Gastroesophageal sphincter (tissue), 4 donors: ENCODE results near the gene SLC51B. TPM values are rescaled to one million over a fixed set of nuclear protein-coding genes. Genes with fewer than 3 reads are reported as not detected.

Source experiments
- ATAC-seq: fragments of 150-250 bp; one replicate; pipeline ENCODE4 v1.9.1; 2016; ENCODE audit warnings: mild to moderate bottlenecking, moderate library complexity
- H3K27ac ChIP-seq, 4 donors: fragments of 200-600 bp; sonication (generic) in 3 of 4; 1 replicate in 3 of 4; 2 replicates in 1 of 4; pipeline ENCODE4 v1.5.1; 2016 to 2019
- H3K27me3 ChIP-seq: fragments of 200-600 bp; sonication (generic); one replicate; pipeline ENCODE4 v1.5.1; 2019
- H3K36me3 ChIP-seq, 2 donors: fragments of 200-600 bp; sonication (generic); one replicate each; pipeline ENCODE4 v1.5.1; 2019; ENCODE audit warnings: control low read depth in 1 of 2
- H3K4me1 ChIP-seq, 3 donors: fragments of 200-600 bp; sonication (generic); 1 replicate in 2 of 3; 2 replicates in 1 of 3; pipeline ENCODE4 v1.5.1; 2016 to 2019; ENCODE audit warnings: control low read depth in 2 of 3
- H3K4me3 ChIP-seq, 2 donors: fragments of 200-600 bp; sonication (generic); one replicate each; pipeline ENCODE4 v1.5.1; 2019; ENCODE audit warnings: mild to moderate bottlenecking in 1 of 2, moderate library complexity in 1 of 2
- H3K9me3 ChIP-seq, 3 donors: fragments of 200-600 bp; sonication (generic); one replicate each; pipeline ENCODE4 v1.5.1; 2017 to 2019; ENCODE audit warnings: control low read depth in 2 of 3
- EP300 ChIP-seq: sonication (generic); formaldehyde crosslinking; IDR thresholded peaks from one replicate; pipeline ENCODE4 v1.6.1; 2017; ENCODE audit warnings: antibody characterized with exemption, mild to moderate bottlenecking
- POLR2A ChIP-seq, 2 donors: fragments of 450-650 bp; IDR thresholded peaks; one replicate each; pipeline ENCODE4 v1.6.1; 2017; ENCODE audit warnings: antibody characterized with exemption in 2 of 2, mild to moderate bottlenecking in 2 of 2, moderate library complexity in 1 of 2
- POLR2AphosphoS5 ChIP-seq: sonication (generic); formaldehyde crosslinking; IDR thresholded peaks from one replicate; pipeline ENCODE4 v1.6.1; 2017; ENCODE audit warnings: antibody characterized with exemption
- WGBS, 2 donors: methylation state at CpG; one replicate each; pipeline ENCODE4 v1.1.5; 2018; ENCODE audit warnings: low coverage in 1 of 2; 5-methylcytosine and 5-hydroxymethylcytosine counted together
- total RNA-seq, 4 donors: library from RNA; depleted of rRNA; stranded (reverse); fragments of >200 nt; gene quantifications; one replicate each; pipeline ENCODE4 v1.1.0, GENCODE V29; 2016
- TF ChIP-seq, protein P1 (sequence below), 4 experiments: fragments of 200-600 bp in 2 of 4; fragments of 450-650 bp in 2 of 4; sonication (generic) in 1 of 4; IDR thresholded peaks; one replicate each; pipeline ENCODE4 v1.5.1; 2017 to 2019; ENCODE audit warnings: antibody characterized with exemption in 4 of 4, mild to moderate bottlenecking in 2 of 4, moderate library complexity in 2 of 4

Gene SLC51B
- total RNA-seq, 4 donors from 2014 or later = not detected

DNA sequence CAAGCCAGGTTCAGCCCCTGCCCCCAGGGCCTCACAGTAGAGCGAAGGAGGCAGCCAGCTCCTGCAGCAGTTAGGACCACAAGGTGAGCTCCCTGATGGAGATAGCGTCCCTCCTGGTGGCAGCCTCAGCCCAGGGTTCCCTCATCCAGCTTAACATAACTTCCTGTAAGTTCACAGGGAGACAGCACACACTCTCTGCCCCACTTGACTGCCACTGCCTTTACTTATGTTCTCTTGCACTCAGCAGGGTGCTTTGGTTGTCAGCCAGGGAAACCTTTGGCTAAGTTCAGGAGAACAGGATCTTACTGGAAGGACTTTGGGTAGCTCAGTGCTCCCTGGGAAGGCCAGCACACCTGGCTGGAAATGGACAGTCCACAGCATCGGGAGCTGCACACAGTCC is 42.2 kb downstream of the SLC51B start:
- H3K4me3 ChIP-seq = no peak overlapping the region
- 17% methylated on average over 1 of the region's 3 CpGs; no CpG with 5 or more reads in 1 of the 2 donors for WGBS, 2 donors
- H3K4me1 ChIP-seq = peaks cover 11 to 100% (median 55%) of the 10 kb centered on the region in 3 donors
- no peaks in the 10 kb centered on the region for H3K27me3 ChIP-seq
- peak overlapping the region; percentile 88 to 98 (median 90) for H3K27ac ChIP-seq
- ATAC-seq = peak; percentile 0
- no peaks in the 10 kb centered on the region for H3K36me3 ChIP-seq
- no peak for TF ChIP-seq POLR2A (IDR thresholded peaks at IDR 0.05)
- TF ChIP-seq, protein P1, sequence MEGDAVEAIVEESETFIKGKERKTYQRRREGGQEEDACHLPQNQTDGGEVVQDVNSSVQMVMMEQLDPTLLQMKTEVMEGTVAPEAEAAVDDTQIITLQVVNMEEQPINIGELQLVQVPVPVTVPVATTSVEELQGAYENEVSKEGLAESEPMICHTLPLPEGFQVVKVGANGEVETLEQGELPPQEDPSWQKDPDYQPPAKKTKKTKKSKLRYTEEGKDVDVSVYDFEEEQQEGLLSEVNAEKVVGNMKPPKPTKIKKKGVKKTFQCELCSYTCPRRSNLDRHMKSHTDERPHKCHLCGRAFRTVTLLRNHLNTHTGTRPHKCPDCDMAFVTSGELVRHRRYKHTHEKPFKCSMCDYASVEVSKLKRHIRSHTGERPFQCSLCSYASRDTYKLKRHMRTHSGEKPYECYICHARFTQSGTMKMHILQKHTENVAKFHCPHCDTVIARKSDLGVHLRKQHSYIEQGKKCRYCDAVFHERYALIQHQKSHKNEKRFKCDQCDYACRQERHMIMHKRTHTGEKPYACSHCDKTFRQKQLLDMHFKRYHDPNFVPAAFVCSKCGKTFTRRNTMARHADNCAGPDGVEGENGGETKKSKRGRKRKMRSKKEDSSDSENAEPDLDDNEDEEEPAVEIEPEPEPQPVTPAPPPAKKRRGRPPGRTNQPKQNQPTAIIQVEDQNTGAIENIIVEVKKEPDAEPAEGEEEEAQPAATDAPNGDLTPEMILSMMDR (IDR thresholded peaks at IDR 0.05) = no peak
- no peak for TF ChIP-seq EP300
- TF ChIP-seq POLR2AphosphoS5 = peak; percentile 22
- H3K9me3 ChIP-seq = no peaks in the 10 kb centered on the region

DNA sequence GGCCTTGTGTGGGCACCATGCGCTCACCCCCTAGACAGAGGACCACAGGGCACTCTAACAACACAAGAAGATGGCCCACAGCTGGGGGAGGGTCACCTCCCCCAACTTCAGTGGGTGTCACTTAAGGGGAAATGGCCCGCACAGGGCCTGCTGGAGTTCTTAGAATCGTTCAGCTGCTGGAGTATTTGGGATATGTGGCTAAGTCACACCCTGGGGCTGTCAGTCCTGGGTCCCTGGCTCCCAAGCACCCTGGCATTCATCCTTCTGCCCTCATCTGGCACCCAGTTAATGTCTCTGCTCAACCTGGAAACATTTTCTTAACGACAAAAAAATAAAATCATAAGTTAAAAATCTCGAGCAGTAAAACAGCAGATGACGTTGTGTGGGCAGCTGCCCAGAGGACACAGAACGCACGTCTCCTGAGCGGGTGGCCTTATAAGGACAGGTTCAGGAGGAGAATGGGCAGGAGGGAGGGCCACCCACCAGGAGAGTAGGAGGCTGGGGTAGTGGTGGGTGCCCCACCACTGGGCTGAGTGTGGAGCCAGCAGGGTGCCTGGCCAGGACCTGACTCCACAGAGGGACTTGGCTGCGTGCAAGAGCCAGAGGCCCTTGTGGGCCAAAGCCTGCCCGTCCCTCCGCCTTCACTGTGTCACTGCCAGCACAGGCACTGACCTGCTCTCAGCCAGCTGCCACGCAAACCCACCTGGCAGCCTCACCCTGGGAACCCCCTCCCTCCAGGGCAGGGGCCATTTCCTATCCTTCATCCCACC is 42.9 kb downstream of the SLC51B start:
- Histone ChIP-seq H3K4me1 (peaks cover 8 to 100% (median 53%) of the 10 kb centered on the region in 3 donors), H3K27me3 (no peaks in the 10 kb centered on the region), H3K9me3 (no peaks in the 10 kb centered on the region), H3K27ac (peak overlapping the region; percentile 88 to 98 (median 90)), H3K36me3 (no peaks in the 10 kb centered on the region), H3K4me3 (no peak overlapping the region)
- ATAC-seq = peak; percentile 91
- TF ChIP-seq EP300 = peak; percentile 71
- TF ChIP-seq POLR2AphosphoS5 = peak; percentile 81
- peak; percentile 40 to 66 for TF ChIP-seq POLR2A (IDR thresholded peaks at IDR 0.05)
- TF ChIP-seq, protein P1 (IDR thresholded peaks at IDR 0.05) = no peak
- 23 to 36% methylated on average over 3 of the region's 13 CpGs for WGBS, 2 donors

DNA sequence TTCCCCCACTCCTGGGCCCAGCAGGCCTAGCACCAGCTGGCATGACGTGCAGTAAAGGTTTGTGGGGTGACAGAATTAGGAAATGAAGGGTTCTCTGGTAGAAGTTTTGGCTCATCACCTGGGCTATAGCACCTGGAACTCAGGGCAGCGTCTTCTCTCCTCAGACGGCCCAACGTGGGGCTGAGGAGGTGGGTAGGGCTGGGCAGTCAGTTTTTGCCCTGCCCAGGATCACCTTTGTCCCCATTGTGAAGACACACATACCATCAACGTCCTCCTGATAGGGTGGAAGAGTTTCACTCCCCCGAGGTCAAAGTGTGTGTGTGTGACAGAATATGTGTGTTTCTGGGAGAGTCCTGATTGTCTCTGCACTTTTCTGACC is 43.4 kb downstream of the SLC51B start:
- ATAC-seq = peak; percentile 0
- H3K4me1 ChIP-seq = peaks cover 8 to 100% (median 47%) of the 10 kb centered on the region in 3 donors

DNA sequence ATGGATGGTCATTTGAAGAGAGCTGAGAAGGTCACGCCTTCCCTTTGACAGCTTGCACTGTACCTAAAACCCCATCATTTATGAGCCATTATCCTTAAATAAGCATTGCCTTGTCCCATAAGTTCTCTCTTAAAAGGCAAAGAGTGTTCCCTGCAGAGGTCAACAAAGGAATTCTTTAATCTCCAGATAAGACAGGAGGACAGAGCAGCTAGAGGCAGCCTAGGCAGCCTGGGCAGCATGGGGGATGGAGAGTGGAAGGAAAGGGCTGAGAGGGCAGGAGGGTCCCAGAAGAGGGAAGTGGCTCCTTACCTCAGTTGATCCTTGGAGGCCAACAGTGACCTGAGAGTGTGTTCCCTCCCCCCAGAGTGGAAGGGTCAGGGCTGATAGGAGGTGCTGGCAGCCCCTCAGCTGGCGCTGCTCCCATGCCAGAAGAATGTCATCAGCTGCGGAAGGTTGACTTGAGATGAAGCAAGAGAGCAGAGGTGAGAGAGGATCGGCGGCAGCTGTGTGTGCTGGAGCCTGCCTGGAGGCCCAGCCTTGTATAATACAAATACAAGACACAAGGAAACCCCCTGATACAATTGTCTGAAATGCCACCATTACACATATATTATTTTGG is 44.1 kb downstream of the SLC51B start:
- ATAC-seq = peak; percentile 26
- Histone ChIP-seq H3K4me1 (peaks cover 8 to 100% (median 47%) of the 10 kb centered on the region in 3 donors), H3K9me3 (no peaks in the 10 kb centered on the region), H3K27me3 (no peaks in the 10 kb centered on the region), H3K27ac (peak overlapping the region; percentile 88 to 98 (median 90)), H3K36me3 (no peaks in the 10 kb centered on the region), H3K4me3 (no peak overlapping the region)
- peak; percentile 71 for TF ChIP-seq POLR2AphosphoS5
- TF ChIP-seq, protein P1 (IDR thresholded peaks at IDR 0.05) = no peak
- WGBS, 2 donors = 20 to 35% methylated on average over 4 of the region's 5 CpGs

More for the DNA sequence above, 43.4 kb downstream of the SLC51B start:
- H3K4me3 ChIP-seq = no peak overlapping the region
- peak overlapping the region; percentile 88 to 98 (median 90) for H3K27ac ChIP-seq
- no peaks in the 10 kb centered on the region for H3K27me3 ChIP-seq
- WGBS, 2 donors = no CpG with 5 or more reads among the region's 6 CpGs
- H3K9me3 ChIP-seq = no peaks in the 10 kb centered on the region
- H3K36me3 ChIP-seq = no peaks in the 10 kb centered on the region
- TF ChIP-seq, protein P1 (IDR thresholded peaks at IDR 0.05) = no peak
- no peak for TF ChIP-seq EP300
- peak; percentile 15 for TF ChIP-seq POLR2AphosphoS5
- no peak for TF ChIP-seq POLR2A (IDR thresholded peaks at IDR 0.05)
